ENCODE measurements around the gene ATAD2B. TPM values are rescaled to one million over a fixed set of nuclear protein-coding genes. Genes with fewer than 3 reads are reported as not detected.

ATAD2B gene
- total RNA-seq, 4 donors from 2014 or later, result 28.8 to 81.9 (median 31.8) TPM

DNA sequence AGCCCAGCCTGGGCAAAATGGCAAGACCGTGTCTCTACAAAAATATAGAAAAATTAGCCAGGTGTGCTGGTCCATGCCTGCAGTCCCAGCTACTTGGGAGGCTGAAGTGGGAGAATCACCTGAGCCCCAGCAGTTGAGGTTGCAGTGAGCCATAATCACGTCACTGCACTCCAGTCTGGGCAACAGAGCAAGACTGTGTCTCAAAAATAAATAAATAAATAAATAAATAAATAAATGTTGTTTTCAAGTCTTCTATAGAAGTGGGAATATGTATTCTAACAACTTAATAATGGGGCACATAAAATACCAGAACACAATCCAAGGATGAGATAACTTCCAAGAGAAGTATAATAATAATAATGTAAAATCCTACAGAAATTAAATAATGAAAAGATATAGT, 23.9 kb downstream of the ATAD2B start:
- 91% methylated on average over 2 of the region's 2 CpGs for WGBS
- H3K9me3 ChIP-seq, result no peaks in the 10 kb centered on the region
- peaks cover 45% of the 10 kb centered on the region for H3K4me1 ChIP-seq
- H3K27ac ChIP-seq, result peak overlapping the region; percentile 75
- TF ChIP-seq POLR2AphosphoS5 (IDR thresholded peaks at IDR 0.05), result no peak
- TF ChIP-seq EP300 (IDR thresholded peaks at IDR 0.05), result no peak
- no peak for TF ChIP-seq POLR2A (IDR thresholded peaks at IDR 0.05)
- TF ChIP-seq CTCF (IDR thresholded peaks at IDR 0.05), result no peak
- DNase-seq (ENCODE audit: low spot score in 2 of 2), result no peak
- H3K27me3 ChIP-seq, result no peaks in the 10 kb centered on the region
- H3K4me3 ChIP-seq, result no peak overlapping the region
- no peaks in the 10 kb centered on the region for H3K36me3 ChIP-seq

DNA sequence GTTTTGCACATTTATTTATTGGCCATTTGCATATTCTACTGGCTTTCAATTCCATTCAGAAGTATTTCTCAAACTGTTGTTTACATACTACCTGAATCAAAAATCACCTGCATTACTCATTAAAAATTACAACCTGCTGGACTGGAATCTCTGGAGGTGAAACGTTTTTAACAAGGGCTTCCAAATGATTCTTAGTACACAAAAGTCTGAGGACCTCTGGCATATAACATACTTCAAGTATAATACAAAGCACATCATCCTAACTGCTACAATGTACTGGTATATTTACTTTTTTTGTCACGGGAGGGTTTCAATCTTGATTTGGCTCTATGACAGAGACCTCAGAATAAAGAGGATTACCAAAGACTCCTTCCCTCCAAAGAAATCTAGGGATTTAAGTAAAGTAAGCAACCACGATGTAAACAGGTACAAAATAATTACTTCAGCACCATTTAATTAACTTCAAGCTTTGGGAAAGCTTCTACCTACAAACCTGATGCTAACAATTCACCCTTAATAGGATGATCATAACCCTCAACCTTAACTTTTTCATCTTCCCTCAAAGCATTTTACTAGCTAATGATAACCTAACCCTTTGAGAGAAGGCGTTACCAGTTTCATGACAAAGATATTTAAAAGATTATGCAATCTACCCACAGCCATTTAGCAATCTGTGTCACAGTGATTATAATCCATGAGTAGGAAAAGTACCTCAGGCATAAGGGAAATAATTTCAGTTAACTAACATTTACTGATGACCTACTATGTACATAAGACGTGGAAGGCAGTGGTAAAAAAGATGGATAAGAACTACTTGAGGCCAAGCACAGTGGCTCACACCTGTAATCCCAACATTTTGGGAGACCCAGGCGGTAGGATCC, 24.7 kb downstream of the ATAD2B start:
- Histone ChIP-seq H3K36me3 (no peaks in the 10 kb centered on the region), H3K27ac (peak overlapping the region; percentile 75), H3K27me3 (no peaks in the 10 kb centered on the region), H3K9me3 (no peaks in the 10 kb centered on the region), H3K4me1 (peaks cover 45% of the 10 kb centered on the region), H3K4me3 (no peak overlapping the region)
- TF ChIP-seq POLR2A (IDR thresholded peaks at IDR 0.05), result no peak
- TF ChIP-seq POLR2AphosphoS5 (IDR thresholded peaks at IDR 0.05), result no peak
- no peak for TF ChIP-seq CTCF (IDR thresholded peaks at IDR 0.05)
- TF ChIP-seq EP300 (IDR thresholded peaks at IDR 0.05), result no peak
- WGBS, result 49% methylated on average over 6 of the region's 6 CpGs
- DNase-seq (ENCODE audit: low spot score in 2 of 2), result no peak

DNA sequence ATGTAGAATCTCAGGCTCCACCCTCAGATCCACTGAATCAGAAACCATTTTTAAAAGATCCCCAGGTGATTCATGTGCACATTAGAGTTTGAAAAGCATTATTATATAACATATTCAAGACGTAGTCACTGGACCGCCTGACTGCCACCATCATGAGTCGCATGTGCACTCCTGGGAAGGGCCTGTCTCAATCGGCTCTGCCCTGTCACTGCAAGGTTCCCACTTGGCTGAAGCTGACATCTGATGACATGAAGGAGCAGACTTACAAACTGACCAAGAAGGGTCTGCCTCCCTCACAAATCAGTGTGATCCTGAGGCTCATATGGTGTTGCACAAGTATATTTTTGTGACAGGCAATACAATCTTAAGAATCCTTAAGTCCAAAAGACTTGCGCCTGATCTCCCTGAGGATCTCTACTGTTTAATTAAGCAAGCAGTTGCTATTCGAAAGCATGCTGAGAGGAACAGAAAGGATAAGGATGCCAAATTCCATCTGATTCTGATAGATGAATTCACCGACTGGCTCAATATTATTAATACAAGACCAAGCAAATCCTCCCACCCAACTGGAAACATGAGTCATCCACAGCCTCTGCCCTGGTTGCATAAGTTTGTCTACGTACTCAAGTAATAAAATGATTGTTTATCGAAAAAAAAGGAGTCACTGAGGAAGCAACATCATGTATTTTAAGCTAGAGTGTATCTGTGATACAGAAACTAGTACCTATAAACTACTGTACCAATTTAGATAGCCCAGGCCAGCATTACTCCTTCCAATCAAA, 26.2 kb downstream of the ATAD2B start:
- peak; percentile 74 to 81 for DNase-seq (ENCODE audit: low spot score in 2 of 2)
- Histone ChIP-seq H3K4me1 (peaks cover 45% of the 10 kb centered on the region), H3K4me3 (no peak overlapping the region), H3K27me3 (no peaks in the 10 kb centered on the region), H3K9me3 (no peaks in the 10 kb centered on the region), H3K36me3 (no peaks in the 10 kb centered on the region), H3K27ac (peak overlapping the region; percentile 75)
- WGBS, result 29% methylated on average over 7 of the region's 9 CpGs
- TF ChIP-seq CTCF (IDR thresholded peaks at IDR 0.05) (no peak), POLR2A (IDR thresholded peaks at IDR 0.05) (no peak), POLR2AphosphoS5 (IDR thresholded peaks at IDR 0.05) (no peak), EP300 (IDR thresholded peaks at IDR 0.05) (no peak)

GRCh38 chr2:23900133-23900532, 26.8 kb downstream of the ATAD2B start:
- WGBS, result 81% methylated on average over 8 of the region's 8 CpGs
- Histone ChIP-seq H3K9me3 (no peaks in the 10 kb centered on the region), H3K4me3 (no peak overlapping the region), H3K27me3 (no peaks in the 10 kb centered on the region), H3K27ac (peak overlapping the region; percentile 75), H3K36me3 (no peaks in the 10 kb centered on the region), H3K4me1 (peaks cover 42% of the 10 kb centered on the region)
- DNase-seq (ENCODE audit: low spot score in 2 of 2), result no peak
- TF ChIP-seq CTCF (IDR thresholded peaks at IDR 0.05) (no peak), EP300 (IDR thresholded peaks at IDR 0.05) (no peak), POLR2A (IDR thresholded peaks at IDR 0.05) (no peak), POLR2AphosphoS5 (IDR thresholded peaks at IDR 0.05) (no peak)

DNA sequence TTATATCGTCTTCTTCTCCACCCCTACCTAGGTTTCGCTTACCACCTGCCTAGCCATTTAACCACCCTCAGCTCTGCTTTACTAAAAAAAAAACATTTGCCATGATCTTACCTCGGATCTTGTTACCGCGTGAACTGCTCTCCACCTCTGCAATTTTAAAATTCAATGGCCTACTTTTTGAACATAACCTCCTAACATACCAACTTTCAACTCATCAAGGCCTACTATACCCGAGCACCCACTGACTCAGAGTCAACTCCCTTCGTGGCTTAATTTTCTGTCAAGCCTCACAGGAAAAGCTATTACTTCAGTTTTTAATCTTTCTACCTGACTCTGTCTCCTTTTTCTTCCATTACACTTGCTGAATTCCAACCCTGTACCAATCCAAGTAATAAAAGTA, 55.7 kb downstream of the ATAD2B start:
- no peak for TF ChIP-seq POLR2AphosphoS5 (IDR thresholded peaks at IDR 0.05)
- TF ChIP-seq CTCF (IDR thresholded peaks at IDR 0.05), result no peak
- TF ChIP-seq EP300 (IDR thresholded peaks at IDR 0.05), result no peak
- TF ChIP-seq POLR2A (IDR thresholded peaks at IDR 0.05), result no peak
- DNase-seq (ENCODE audit: low spot score in 2 of 2), result no peak
- Histone ChIP-seq H3K4me1 (no peaks in the 10 kb centered on the region), H3K4me3 (no peak overlapping the region), H3K27me3 (no peaks in the 10 kb centered on the region), H3K36me3 (peaks cover 71% of the 10 kb centered on the region), H3K9me3 (no peaks in the 10 kb centered on the region), H3K27ac (no peak overlapping the region)
- 97% methylated on average over 7 of the region's 7 CpGs for WGBS
